Inflammatory macrophage treated with lipopolysaccharide for 4 hours (primary cell): ENCODE results near the gene FNDC8.
"Not testable (repeated sequence)": the region's sequence is repeated elsewhere in the genome, so short reads cannot be mapped to it uniquely, and the experiment has no call there.

ENCODE experiments used
- DNase-seq: peaks from one replicate; pipeline ENCODE4 v3.0.0-alpha.2; 2020

FNDC8 gene

DNA sequence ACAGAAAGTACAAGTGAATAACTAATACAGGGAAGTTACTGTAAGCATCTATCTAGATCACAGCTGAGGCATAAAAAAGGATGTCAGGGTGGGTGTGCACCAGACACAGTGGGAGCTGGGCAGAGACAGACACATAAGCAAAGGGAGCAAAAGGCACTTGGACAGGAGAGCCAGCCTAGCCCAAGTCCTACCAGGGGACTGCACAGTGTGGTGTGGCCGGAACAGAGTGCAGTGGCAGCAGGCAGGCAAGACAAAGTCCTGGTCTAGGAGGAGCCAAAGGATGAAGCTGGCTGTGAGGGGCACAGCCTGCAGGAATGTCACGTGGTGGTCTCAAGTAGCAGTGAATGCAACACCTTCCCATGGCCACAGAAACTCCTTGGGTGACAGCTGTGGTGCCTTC lies 23.6 kb upstream of the FNDC8 start:
- no peak for DNase-seq

DNA sequence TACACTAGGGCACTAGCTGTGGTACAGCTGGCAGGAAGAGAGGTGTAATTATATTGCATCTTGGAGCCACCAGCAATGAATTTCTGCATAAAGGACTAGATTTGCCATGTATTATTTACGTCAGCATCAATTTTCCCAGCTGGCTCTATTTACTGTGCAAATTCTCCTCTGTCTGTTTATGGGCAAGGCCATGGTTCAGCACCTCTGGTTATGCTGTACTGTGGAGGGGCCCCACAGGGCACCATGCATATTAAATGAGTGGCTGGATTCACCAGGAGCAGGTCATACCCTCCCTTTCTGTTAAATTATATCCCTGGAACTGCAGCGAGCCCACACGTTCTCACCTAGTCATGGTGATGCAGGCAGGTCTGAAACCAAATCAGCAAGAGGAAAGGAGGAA lies 21.5 kb upstream of the FNDC8 start:
- no peak for DNase-seq

DNA sequence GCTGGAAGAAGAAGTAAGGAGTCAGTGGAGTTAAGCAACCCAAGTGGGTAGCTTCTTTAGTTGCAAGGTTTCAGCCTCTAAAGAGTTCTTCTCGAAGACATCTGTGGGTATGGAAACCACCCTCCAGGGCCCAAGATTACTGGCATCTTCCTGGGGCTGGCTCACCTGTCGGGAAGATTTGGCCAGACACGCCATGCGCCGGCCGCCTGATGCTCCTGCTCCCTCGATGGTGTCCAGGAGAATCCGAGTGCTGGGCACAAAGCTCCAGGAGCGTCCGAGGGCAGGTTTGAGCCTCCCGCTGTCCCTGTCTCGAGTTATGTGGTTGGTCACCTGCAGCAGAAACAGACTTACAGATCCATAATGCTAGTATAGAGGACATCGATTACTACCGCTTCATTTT lies 20.4 kb upstream of the FNDC8 start:
- no peak for DNase-seq

DNA sequence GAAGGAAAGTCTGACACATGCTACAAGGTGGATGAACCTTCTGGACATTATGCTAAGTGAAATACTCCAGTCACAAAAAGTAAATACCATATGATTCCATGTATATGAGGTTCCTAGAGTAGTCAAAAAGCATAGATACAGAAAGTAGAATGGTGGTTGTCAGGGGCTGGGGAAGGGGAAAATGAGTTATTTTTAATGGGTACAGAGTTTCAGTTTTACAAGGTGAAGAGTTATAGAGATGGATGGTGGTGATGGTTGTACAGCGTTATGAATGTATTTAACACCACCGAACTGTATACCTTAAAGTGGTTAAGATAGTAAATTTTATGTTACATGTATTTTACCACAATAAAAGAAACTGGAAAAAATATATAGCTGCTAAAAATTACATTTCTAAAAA lies 19.7 kb upstream of the FNDC8 start:
- no peak for DNase-seq

DNA sequence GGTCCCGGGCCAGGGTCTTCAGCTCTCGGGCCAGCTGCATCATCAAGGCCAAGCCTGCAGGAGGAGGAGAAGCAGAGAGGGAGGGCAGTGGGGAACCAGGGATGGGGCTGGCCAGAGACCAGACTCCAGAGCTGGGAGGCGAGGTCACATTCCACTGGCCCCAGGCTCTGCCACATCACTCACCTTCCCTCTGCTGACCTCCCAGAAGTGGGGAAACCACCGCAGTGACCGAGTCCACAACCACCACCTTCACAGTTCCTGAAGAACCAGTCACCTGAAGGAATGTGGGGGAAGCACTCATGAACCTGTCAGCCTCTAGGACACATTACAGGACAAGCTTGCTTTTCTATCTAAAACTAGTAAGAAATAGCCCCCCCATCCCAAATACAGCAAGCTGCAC lies 18.1 kb upstream of the FNDC8 start:
- DNase-seq = no peak

DNA sequence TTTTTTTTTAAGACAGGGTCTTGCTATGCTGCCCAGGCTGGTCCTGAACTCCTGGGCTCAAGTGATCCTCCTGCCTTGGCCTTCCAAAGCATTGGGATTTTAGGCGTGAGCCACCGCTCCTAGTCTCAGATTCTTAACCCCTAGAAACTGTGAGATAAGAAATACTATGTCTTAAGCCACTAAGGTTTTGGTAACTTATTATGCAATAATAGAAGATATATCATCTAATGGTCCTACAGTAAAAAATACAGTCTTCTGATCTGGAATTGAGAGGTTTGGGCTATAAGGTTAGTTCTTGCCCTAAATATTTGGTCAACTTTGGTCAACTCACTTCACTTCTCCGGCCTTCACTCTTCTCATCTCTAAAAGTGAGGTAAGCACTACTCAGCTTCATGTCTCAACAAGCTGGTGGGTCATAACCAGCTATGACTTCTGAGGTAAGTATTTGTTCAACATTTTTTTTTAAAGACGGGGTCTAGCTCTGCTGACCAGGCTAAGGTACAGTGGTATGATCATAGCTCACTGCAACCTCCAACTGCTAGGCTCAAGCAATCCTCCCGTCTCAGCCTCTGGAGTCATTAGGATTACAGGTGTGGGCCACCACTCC lies 16.5 kb upstream of the FNDC8 start:
- no peak for DNase-seq

DNA sequence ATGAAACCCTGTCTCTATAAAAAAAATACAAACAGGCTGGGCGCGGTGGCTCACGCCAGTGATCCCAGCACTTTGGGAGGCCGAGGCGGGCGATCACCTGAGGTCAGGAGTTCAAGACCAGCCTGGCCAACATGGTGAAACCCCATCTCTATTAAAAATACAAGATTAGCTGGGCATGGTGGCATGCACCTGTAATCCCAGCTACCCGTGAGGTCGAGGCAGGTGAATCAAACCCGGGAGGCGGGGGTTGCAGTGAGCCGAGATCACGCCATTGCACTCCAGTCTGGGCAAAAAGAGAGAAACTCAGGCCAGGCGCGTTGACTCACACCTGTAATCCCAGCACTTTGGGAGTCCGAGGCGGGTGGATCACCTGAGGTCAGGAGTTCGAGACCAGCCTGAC lies 10.6 kb upstream of the FNDC8 start:
- not testable (repeated sequence) for DNase-seq

DNA sequence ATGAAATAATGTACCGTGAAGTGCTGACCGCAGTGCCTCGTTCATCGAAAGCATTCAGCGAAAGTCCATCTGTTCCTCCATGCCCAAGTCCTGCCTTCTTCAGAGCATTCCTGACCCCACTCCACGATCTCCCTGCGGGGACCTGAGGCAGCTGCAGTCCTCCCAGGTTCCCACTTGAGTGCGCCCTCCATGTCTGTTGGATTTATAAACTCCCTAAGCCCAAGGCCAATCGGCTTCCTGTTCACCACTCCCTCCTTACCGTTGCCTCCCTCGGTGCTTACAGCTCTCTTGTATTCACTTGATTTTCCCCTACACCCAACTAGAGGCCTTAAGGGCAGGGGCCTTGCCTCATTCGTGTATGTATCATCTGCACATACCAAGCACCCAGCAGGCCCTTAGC lies 4.6 kb upstream of the FNDC8 start:
- no peak for DNase-seq

DNA sequence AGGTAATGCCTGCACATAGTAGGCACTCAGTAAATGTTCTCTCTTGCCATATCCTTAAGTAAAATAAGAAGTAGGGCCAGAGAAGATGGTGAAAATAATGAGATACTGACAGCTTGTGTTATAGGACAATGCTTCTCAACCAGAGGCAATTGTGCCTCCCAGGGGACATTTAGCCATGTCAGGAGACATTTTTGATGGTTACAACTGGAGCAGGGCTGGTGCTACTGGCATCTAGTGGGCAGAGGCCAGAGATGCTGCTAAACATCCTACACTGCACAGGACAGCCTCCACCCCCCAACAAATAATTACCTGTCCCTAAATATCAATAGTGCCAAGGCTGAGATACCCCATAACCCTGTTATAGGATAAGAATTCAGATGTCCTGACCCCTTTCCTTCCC lies 3.4 kb upstream of the FNDC8 start:
- DNase-seq = peak; percentile 32

DNA sequence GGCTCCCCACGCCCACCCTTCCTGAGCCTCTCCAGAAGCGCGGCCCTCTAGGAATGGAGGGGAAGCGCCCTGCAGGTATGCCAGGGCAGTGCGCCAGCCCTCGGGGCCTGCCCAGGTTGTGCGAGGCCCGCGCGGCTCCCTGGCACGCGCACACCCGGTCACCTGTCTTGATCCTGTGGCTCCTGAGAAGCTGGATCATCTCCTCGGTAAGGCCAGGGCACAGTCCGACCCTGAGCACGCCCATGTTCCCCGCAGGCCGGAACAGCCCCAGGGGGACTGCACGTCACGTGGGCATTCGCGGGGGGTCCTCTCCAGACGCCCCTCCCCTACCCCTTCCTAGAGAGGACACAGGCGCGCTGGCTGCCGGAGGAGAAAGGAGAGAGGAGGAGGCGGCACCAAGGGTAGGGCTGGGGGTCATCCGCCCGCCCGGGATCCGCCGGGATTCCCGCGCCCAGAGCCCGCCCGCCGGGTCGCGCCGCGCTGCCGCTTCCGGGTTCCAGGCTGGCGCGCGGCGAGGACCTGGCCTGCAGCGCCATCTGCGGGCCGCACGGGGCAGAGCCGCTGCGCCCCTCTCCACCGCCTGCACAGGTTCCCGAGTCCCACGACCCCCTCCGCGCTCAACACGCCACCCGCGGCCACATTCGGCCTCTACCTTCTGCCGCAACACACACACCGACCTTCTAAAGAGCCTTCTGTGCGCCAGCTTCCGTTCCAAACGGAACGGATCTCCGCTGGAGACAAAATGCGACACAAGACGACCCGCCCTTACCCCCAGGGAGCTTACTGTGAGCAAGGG lies 1.8 kb upstream of the FNDC8 start, which contains the start of gene RAD51D:
TSS of gene RAD51D (minus strand) at position 491 of the 796 bp plus-strand sequence. CDS start at position 244, 247 bp downstream.
- DNase-seq = peak; percentile 68

DNA sequence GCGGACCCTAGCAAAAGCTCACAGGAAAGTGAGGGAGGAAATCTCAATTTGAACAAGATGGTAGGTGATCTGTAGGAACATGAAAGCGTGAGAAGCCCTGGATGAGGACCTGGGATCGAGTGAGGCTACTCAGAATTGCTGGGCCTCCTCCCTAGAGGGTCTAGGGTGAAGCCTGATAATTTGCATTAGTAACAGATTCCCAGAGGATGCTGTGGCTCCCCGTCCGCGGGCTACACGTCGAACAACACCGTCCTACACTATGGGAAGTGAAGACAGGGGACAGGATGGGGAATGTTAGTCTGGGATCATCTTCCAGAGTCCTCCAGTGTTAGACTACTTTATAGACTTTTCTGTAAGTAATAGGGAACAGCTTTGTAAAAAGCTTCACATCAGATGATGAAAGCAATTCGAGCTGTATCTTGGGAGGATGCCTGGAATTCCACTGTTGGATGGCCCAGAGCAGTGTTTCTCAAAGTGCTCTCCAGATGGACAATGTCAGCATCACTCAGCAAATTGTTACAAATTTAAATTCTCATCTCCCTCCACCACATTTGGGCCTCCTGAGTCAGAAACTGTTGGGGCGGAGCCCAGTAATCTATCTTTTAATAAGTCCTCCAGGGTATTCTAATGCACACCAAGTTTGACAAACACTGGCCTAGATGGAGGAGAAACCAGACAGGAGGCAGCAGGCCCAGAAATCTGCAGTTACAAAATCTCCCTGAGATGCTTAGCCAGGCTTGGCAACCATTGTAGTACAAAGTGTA lies 6.5 kb downstream of the FNDC8 start:
- DNase-seq = no peak

DNA sequence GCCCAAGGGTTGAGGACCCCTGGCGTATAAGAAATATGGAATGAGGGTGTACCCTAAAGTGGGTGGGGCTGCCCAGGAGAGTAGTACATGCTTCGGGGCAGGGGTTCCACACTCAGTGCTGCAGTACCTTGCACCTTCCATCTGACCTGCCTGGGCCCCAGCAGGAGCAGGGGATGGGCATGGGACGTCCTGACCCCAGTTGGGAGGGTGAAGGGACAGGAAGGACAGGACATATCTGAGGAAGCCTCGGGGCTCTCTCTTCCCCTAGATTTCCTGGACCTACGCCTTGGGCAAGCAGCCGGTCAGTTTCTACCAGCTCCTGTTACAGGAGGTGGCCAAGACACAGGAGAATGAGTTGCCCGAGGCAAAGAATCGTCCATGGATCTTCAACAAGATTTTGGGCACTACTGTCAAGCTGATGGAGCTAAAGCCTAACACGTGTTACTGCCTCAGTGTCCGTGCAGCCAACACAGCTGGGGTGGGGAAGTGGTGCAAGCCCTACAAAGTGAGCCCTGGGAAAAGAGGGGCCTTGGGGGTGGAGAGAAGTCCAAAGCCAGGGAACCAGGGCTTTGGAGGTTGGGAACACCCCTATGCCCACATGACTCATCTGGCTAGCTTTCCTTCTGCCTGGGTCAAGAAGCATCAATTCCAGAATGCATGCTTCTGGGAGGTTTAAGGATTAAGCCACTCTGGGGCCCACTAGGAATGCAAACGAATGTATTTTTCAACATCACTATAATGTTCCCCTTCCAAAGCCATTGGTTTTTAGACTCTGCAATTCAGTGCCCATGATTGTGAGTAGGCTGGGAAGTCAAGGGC lies 7.9 kb downstream of the FNDC8 start:
- no peak for DNase-seq

DNA sequence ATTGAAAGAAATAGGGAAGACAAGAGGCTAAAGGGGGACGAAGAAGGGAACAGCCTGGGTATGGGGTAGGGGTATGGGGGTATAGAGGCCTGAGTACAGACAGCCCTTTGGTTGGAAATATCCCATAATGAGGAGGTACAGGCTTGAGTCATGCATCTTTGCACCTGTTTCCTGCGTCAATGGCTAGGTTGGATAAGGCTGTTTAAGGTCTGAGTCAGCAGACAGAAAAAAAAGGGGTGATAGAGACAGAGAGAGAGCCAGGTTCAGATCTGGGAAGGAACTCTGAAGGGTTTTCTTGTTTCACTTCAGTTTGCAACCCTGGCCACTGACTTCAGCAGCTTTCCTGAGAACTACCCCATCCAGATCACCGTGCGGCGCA lies 8.5 kb downstream of the FNDC8 start:
- DNase-seq = no peak

DNA sequence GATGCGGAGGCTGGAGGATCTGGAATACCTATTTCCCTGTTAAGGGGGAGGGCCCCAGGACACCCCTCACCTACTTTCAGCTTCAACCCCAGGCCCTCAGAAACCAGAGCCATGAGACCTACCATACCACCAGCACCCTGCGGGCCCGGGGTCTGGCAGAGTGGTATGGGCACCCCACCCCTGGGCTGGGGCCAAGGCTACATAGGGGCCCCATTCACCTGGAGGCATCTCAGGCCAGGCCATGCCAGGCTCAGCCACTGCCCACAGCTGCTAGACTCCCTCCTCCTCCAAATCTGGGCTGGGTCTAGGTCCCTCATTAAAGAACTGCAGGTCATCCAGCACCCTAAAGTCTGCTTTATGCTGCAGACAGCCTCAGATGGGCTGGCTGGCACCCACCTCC lies 9.0 kb downstream of the FNDC8 start:
- no peak for DNase-seq

DNA sequence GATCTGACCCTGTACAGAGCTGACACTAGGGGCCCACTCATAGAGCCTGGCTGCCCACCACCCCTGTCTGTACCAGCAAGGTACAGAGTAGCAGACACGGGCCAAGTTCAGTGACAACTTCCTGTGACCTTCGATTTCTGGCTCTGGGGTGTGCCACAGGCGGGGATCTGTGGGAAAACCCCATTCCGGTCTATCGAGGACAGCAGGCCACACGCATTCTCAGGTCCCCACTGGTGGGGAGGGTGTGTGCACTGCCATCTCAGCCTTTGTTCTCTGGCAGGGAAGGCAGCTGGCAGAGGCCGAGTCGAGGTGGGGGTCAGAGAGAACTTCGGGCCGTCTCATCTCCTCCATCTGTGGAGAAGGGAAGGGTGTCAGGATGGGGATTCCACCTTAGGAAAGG lies 10.7 kb downstream of the FNDC8 start:
- DNase-seq = no peak

DNA sequence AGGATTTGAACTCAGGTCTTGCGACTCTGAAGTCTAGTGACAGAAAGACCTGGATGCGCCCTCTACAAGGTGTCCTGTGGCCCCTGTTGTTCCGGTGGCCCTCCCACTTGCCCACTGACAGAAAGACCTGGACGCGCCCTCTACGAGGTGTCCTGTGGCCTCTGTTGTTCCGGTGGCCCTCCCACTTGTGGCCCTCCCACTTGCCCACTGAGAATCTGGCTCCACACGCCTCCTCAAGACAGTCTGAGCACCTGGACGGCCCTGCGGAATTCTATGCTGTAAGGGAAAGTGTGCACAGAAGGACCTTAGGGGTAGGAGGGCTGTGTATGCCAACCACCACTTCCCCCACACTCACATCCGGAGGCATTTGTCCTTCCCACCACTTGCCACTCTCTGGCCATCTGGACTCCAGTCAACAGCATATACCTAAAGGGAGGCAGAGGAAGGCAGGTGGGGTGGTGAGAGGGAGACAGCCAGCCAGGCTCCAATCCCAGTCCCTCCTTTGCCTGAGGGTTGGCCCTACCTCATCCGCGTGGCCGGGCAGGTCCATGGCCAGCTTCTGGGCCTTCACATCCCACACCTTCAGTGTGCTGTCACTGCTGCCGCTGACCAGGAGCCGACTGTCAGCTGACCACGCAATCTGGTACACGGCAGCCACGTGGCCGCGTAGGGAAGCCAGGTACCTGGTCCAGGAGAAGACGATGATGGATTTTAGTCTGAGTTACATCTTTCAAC lies 11.6 kb downstream of the FNDC8 start:
- DNase-seq = no peak

DNA sequence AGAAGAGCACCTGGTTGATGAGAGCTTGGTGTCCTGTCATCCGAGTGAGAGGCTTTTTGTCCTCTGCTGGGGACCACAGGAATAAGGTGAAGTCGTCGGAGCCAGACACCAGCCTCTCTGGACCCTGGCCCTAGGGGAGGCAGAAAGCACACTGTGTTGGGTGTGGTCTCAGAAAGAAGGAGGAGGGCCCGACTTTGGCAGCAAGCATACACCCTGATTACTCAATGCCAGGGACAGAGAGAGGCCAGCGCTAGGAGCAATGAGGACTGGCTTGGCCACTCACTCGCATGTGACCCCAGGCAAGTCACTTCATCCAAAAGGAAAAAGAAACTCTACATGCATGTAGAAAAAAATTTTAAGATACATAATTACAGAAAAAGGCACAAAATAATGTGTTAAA lies 13.9 kb downstream of the FNDC8 start:
- no peak for DNase-seq

DNA sequence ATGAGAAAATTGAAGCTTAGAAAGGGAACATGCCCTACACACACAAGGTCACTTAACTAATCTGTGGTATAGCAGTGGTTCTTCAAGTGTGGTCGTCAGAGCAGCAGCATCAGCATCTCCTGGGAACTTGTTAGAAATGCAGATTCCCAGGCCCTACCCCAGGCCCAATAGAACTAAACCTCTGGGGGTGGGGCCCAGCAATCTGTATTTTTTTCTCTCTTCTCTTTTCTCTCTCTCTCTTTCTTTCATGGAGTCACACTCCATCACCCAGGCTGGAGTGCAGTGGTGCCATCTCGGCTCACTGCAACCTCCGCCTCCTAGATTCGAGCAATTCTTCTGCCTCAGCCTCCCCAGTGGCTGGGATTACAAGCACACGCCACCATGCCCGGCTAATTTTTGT lies 16.8 kb downstream of the FNDC8 start:
- no peak for DNase-seq

DNA sequence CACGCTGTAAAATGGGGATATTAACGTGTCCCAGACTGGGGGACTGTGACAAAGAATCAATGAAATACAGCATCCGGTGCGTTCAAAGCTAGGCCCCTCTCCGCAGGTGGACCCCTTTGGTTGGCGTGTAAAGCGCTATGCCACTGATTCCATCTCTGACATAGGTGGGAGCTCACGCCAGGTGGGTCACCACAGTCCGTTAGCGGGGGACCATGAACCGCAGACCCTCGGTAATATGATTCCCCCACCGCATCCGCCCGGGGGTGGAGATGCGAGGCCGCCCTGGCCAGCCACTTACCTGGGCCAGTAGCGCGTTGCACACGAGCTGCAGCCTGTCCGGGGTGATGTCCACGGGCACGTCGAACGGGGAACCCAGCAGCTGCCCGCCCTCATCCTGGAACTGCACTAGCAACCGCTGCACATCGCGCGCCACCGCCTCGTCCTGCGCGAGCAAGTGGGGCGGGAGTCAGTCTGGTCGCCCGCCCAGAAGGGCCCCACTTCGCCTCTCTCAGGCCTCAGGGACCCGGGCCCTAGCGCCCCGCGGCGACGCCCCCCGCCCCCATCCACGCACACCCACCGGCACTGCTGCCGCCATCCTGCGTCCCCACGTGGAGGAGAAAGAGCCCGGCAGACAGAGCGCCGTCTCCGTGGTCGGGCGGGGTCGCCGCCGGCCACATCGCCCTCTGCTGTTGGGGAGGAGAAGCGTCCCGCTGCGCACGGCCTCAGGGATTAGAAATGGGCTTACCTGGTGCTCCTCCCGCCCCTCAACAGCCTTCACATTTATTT lies 20.5 kb downstream of the FNDC8 start, which contains the start of gene NLE1:
TSS of gene NLE1 (minus strand) at position 623 of the 786 bp plus-strand sequence. CDS start at position 595, 28 bp downstream.
- DNase-seq = peak; percentile 69

DNA sequence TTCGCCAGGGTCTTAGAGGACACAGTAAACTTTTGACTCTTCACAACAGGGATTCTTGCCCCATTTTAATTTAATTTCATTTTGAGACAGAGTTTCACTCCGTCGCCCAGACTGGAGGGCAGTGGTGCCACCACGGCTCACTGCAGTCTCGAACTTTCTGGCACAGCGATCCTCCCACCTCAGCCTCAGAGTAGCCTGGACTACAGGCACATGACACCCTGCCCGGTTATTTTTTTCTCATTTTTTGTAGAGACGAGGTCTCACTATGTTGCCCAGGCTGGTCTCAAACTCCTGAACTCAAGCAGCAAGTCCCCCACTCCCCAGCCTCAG lies 21.0 kb downstream of the FNDC8 start:
- DNase-seq = no peak

DNA sequence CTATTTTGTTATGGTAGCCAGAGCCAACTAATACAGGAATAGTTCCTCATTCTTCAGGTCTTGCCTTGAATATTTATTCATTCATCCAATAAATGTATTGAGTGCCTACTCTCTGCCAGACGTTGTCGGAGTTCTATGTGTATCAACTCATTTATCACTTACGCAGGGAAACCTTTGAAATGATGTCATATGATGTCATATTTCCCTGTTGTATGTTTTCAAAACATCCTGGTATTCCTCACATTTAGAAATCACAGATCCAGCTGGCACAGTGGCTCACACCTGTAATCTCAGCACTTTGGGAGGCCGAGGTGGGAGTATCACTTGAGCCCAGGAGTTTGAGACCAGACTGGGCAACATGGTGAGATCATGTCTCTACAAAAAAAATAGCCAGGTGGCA lies 23.4 kb downstream of the FNDC8 start:
- DNase-seq = no peak
